SU-DHL-6 (cell line): ENCODE data around the gene EMID1.

Source experiments
- H2AFZ ChIP-seq: fragments of 200-600 bp; sonication (generic); 2 replicates; pipeline ENCODE4 v1.6.1; 2014; ENCODE audit warnings: low read depth, mild to moderate bottlenecking, moderate library complexity, mixed read lengths, antibody characterized with exemption, low read length; ENCODE audit not compliant: severe bottlenecking
- H3F3A ChIP-seq: fragments of 200-600 bp; shearing (Covaris generic); 2 replicates; pipeline ENCODE4 v1.6.0; 2016; ENCODE audit warnings: antibody characterized with exemption, mild to moderate bottlenecking; ENCODE audit not compliant: insufficient read depth
- H3K27ac ChIP-seq: fragments of 200-600 bp; sonication (generic); 2 replicates; pipeline ENCODE4 v1.5.1; 2016; ENCODE audit warnings: low read depth, mild to moderate bottlenecking, low read length, moderate library complexity, mixed read lengths
- H3K27me3 ChIP-seq: fragments of 200-600 bp; sonication (generic), shearing (Covaris generic); 2 replicates; pipeline ENCODE4 v1.6.0; 2014; ENCODE audit warnings: mild to moderate bottlenecking, low read length
- H3K36me3 ChIP-seq: fragments of 200-600 bp; sonication (generic); 2 replicates; pipeline ENCODE4 v1.6.1; 2014; ENCODE audit warnings: mild to moderate bottlenecking, low read length, mixed read lengths
- H3K4me2 ChIP-seq: fragments of 300-600, 200-600 bp; shearing (Covaris generic), sonication (generic); 2 replicates; pipeline ENCODE4 v1.6.0; 2014; ENCODE audit warnings: low read length, low read depth, mild to moderate bottlenecking; ENCODE audit not compliant: poor library complexity, severe bottlenecking
- H3K4me3 ChIP-seq: fragments of 200-600 bp; sonication (generic); 2 replicates; pipeline ENCODE4 v1.5.1; 2014; ENCODE audit warnings: antibody characterized with exemption, low read length, mild to moderate bottlenecking, mixed read lengths; ENCODE audit not compliant: insufficient read depth, poor library complexity, severe bottlenecking
- H3K79me2 ChIP-seq: fragments of 200-600 bp; sonication (generic); 2 replicates; pipeline ENCODE4 v1.6.1; 2014; ENCODE audit warnings: mild to moderate bottlenecking, low read length, moderate library complexity; ENCODE audit not compliant: insufficient read depth
- H3K9ac ChIP-seq: fragments of 200-600 bp; sonication (generic); 2 replicates; pipeline ENCODE4 v1.7.0; 2014; ENCODE audit warnings: mild to moderate bottlenecking, low read length
- H3K9me2 ChIP-seq: fragments of 200-600 bp; sonication (generic); replicated peaks from 2 replicates; pipeline ENCODE4 v1.6.1; 2014; ENCODE audit warnings: low read length; ENCODE audit not compliant: insufficient read depth
- H3K9me3 ChIP-seq: fragments of 200-600 bp; sonication (generic); 2 replicates; pipeline ENCODE4 v1.6.1; 2014; ENCODE audit warnings: low read length, mixed read lengths; ENCODE audit not compliant: insufficient read depth
- H4K20me1 ChIP-seq: fragments of 200-600 bp; sonication (generic); 2 replicates; pipeline ENCODE4 v1.6.1; 2014; ENCODE audit warnings: low read depth, mild to moderate bottlenecking, antibody characterized with exemption, low read length, moderate library complexity, mixed read lengths
- CTCF ChIP-seq: fragments of 200-600 bp; sonication (generic); IDR thresholded peaks from one replicate; pipeline ENCODE4 v1.5.1; 2017; ENCODE audit warnings: antibody characterized with exemption, mild to moderate bottlenecking, low read length, moderate library complexity; ENCODE audit not compliant: insufficient read depth, poor library complexity, severe bottlenecking
- EZH2phosphoT487 ChIP-seq: fragments of 200-600 bp; sonication (generic), shearing (Covaris generic); conservative IDR thresholded peaks from 2 replicates; pipeline ENCODE4 v1.6.1; 2018; ENCODE audit warnings: mild to moderate bottlenecking, antibody characterized with exemption, low read length, moderate library complexity, mixed read lengths

EMID1 gene

GRCh38 chr22:29209624-29209929 lies 3.9 kb downstream of the EMID1 start:
- Histone ChIP-seq H3K9me2 (no peaks in the 10 kb centered on the region), H3K36me3 (no peaks in the 10 kb centered on the region), H3F3A (no peaks in the 10 kb centered on the region), H3K27me3 (no peaks in the 10 kb centered on the region), H2AFZ (no peak overlapping the region), H3K4me2 (no peak overlapping the region), H4K20me1 (no peaks in the 10 kb centered on the region), H3K27ac (no peak overlapping the region), H3K9me3 (no peaks in the 10 kb centered on the region), H3K4me3 (no peak overlapping the region), H3K9ac (no peak overlapping the region), H3K79me2 (no peaks in the 10 kb centered on the region)
- no peak for TF ChIP-seq EZH2phosphoT487
- TF ChIP-seq CTCF, result no peak

- H3K27ac ChIP-seq, result no peak overlapping the region
- H3K4me2 ChIP-seq, result no peak overlapping the region
- H3K9me2 ChIP-seq, result no peaks in the 10 kb centered on the region
- H3K4me3 ChIP-seq, result no peak overlapping the region
- H4K20me1 ChIP-seq, result no peaks in the 10 kb centered on the region
- no peaks in the 10 kb centered on the region for H3K79me2 ChIP-seq
- no peaks in the 10 kb centered on the region for H3K27me3 ChIP-seq
- no peak overlapping the region for H2AFZ ChIP-seq
- no peaks in the 10 kb centered on the region for H3F3A ChIP-seq
- no peak overlapping the region for H3K9ac ChIP-seq
- TF ChIP-seq CTCF (no peak), EZH2phosphoT487 (no peak)
- H3K9me3 ChIP-seq, result no peaks in the 10 kb centered on the region
- H3K36me3 ChIP-seq, result no peaks in the 10 kb centered on the region
Observed at GRCh38 chr22:29211066-29211465, 5.4 kb downstream of the EMID1 start.

- H3K36me3 ChIP-seq, result no peaks in the 10 kb centered on the region
- H3F3A ChIP-seq, result no peaks in the 10 kb centered on the region
- no peak overlapping the region for H3K4me3 ChIP-seq
- H3K27ac ChIP-seq, result no peak overlapping the region
- no peak overlapping the region for H2AFZ ChIP-seq
- no peak overlapping the region for H3K9ac ChIP-seq
- no peak overlapping the region for H3K4me2 ChIP-seq
- H3K27me3 ChIP-seq, result no peaks in the 10 kb centered on the region
- TF ChIP-seq CTCF (no peak), EZH2phosphoT487 (no peak)
- no peaks in the 10 kb centered on the region for H3K9me3 ChIP-seq
- no peaks in the 10 kb centered on the region for H3K79me2 ChIP-seq
- H3K9me2 ChIP-seq, result no peaks in the 10 kb centered on the region
- H4K20me1 ChIP-seq, result no peaks in the 10 kb centered on the region
Observed at GRCh38 chr22:29211466-29211865, 5.8 kb downstream of the EMID1 start.

- no peak overlapping the region for H3K27ac ChIP-seq
- no peaks in the 10 kb centered on the region for H3K79me2 ChIP-seq
- no peak overlapping the region for H2AFZ ChIP-seq
- no peak overlapping the region for H3K9ac ChIP-seq
- no peaks in the 10 kb centered on the region for H3K9me3 ChIP-seq
- H3K27me3 ChIP-seq, result no peaks in the 10 kb centered on the region
- no peaks in the 10 kb centered on the region for H3K9me2 ChIP-seq
- H3F3A ChIP-seq, result no peaks in the 10 kb centered on the region
- no peak overlapping the region for H3K4me2 ChIP-seq
- no peak for TF ChIP-seq CTCF
- TF ChIP-seq EZH2phosphoT487, result no peak
- H3K36me3 ChIP-seq, result no peaks in the 10 kb centered on the region
- no peak overlapping the region for H3K4me3 ChIP-seq
- H4K20me1 ChIP-seq, result no peaks in the 10 kb centered on the region
Observed at GRCh38 chr22:29212743-29213142, 7.0 kb downstream of the EMID1 start.
